Osteoblast (primary cell): ENCODE data around the gene CCDC60. TPM values are rescaled to one million over a fixed set of nuclear protein-coding genes. Genes with fewer than 3 reads are reported as not detected.

ENCODE experiments used
- DNase-seq: peaks from one replicate; pipeline ENCODE4 v3.0.0; 2011; ENCODE audit warnings: low spot score, mixed read lengths; ENCODE audit not compliant: insufficient read length; ENCODE audit errors: missing footprints
- H2AFZ ChIP-seq: 2 replicates; pipeline ENCODE4 v1.6.0; 2011; ENCODE audit warnings: mild to moderate bottlenecking, low read length
- H3K27ac ChIP-seq: 2 replicates; pipeline ENCODE4 v1.5.1; 2011; ENCODE audit warnings: mild to moderate bottlenecking, low read depth, low read length, moderate library complexity
- H3K27me3 ChIP-seq: 2 replicates; pipeline ENCODE4 v1.6.0; 2012; ENCODE audit warnings: mild to moderate bottlenecking, control low read depth, inconsistent platforms, low read length, moderate library complexity; ENCODE audit not compliant: insufficient read depth
- H3K36me3 ChIP-seq: 2 replicates; pipeline ENCODE4 v1.5.1; 2011; ENCODE audit warnings: mild to moderate bottlenecking, low read length, control low read depth, moderate library complexity; ENCODE audit not compliant: insufficient read depth
- H3K4me1 ChIP-seq: 2 replicates; pipeline ENCODE4 v1.5.1; 2011; ENCODE audit warnings: mild to moderate bottlenecking, low read length, control low read depth, moderate library complexity; ENCODE audit not compliant: insufficient read depth
- H3K4me2 ChIP-seq: 2 replicates; pipeline ENCODE4 v1.6.0; 2011; ENCODE audit warnings: mild to moderate bottlenecking, low read length; ENCODE audit not compliant: insufficient read depth
- H3K4me3 ChIP-seq: fragments of 200-600 bp; sonication (generic); 3 replicates; pipeline ENCODE4 v1.5.1; 2012; ENCODE audit warnings: mild to moderate bottlenecking, low read length, inconsistent platforms; ENCODE audit not compliant: insufficient read depth
- H3K79me2 ChIP-seq: 2 replicates; pipeline ENCODE4 v1.6.0; 2012; ENCODE audit warnings: mild to moderate bottlenecking, low read length, control low read depth, inconsistent platforms; ENCODE audit not compliant: insufficient read depth
- H3K9me3 ChIP-seq: 2 replicates; pipeline ENCODE4 v1.5.1; 2011; ENCODE audit warnings: low read depth, low read length, control low read depth
- H4K20me1 ChIP-seq: 2 replicates; pipeline ENCODE4 v1.6.0; 2012; ENCODE audit warnings: mild to moderate bottlenecking, low read length, control low read depth; ENCODE audit not compliant: insufficient read depth
- total RNA-seq: library from RNA; depleted of rRNA; stranded (reverse); fragments of >200 nt; gene quantifications from 2 replicates; pipeline ENCODE4 v1.2.3, GENCODE V29; 2012
- TF ChIP-seq, protein P1 (sequence below): IDR thresholded peaks from 2 replicates; pipeline ENCODE4 v1.5.1; 2011; ENCODE audit warnings: mild to moderate bottlenecking, low read depth, low read length, moderate library complexity; ENCODE audit errors: extremely low read depth

The CCDC60 gene
- total RNA-seq, 1 donor, result not detected

- Histone ChIP-seq H3K4me2 (no peak overlapping the region), H3K9me3 (no peaks in the 10 kb centered on the region), H4K20me1 (no peaks in the 10 kb centered on the region), H3K79me2 (no peaks in the 10 kb centered on the region), H3K36me3 (no peaks in the 10 kb centered on the region), H3K27me3 (no peaks in the 10 kb centered on the region), H3K4me3 (no peak overlapping the region), H3K27ac (no peak overlapping the region), H2AFZ (no peak overlapping the region), H3K4me1 (no peaks in the 10 kb centered on the region)
- no peak for DNase-seq
- TF ChIP-seq, protein P1, sequence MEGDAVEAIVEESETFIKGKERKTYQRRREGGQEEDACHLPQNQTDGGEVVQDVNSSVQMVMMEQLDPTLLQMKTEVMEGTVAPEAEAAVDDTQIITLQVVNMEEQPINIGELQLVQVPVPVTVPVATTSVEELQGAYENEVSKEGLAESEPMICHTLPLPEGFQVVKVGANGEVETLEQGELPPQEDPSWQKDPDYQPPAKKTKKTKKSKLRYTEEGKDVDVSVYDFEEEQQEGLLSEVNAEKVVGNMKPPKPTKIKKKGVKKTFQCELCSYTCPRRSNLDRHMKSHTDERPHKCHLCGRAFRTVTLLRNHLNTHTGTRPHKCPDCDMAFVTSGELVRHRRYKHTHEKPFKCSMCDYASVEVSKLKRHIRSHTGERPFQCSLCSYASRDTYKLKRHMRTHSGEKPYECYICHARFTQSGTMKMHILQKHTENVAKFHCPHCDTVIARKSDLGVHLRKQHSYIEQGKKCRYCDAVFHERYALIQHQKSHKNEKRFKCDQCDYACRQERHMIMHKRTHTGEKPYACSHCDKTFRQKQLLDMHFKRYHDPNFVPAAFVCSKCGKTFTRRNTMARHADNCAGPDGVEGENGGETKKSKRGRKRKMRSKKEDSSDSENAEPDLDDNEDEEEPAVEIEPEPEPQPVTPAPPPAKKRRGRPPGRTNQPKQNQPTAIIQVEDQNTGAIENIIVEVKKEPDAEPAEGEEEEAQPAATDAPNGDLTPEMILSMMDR, result no peak
These were observed 44.4 kb downstream of the CCDC60 start for GRCh38 chr12:119378903-119379302.

DNA sequence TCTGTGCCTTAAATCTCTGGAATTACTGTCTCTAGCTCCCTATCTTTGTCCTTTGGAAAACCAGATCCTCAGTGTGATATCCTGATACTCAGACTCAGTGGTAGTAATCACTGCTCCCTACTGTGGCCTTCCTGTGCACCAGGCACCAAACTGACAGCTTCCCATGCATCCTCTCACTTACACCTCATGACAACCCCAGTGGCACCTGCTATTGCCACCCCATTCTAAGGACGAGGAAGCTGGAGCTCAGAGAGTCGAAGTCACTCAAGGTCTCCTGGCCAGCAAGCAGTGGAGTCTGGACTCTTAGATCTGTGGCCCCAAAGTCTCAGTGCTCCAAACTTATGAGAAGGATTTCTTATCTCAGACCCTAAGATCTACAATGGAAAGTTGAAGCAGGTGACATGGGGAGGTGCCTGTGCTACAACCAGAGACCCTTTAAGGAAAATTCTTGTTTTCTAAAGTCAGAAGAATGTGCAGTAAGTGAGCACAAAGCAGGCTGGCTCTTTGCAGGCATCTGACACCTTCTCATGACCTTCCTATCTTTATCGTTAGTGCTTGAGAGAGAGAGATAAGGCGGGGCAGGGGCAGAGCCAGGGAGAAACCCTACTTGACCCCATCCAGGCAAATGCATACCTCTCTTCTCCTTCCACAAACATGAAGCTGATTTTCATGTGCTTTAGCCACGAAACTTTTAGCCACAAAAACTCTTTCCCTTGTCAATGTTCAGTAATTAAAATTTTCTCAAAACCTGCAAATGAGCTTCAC lies 47.1 kb downstream of the CCDC60 start:
- H3K79me2 ChIP-seq, result no peaks in the 10 kb centered on the region
- H3K27ac ChIP-seq, result no peak overlapping the region
- no peak for DNase-seq
- no peaks in the 10 kb centered on the region for H4K20me1 ChIP-seq
- no peak overlapping the region for H2AFZ ChIP-seq
- H3K4me1 ChIP-seq, result no peaks in the 10 kb centered on the region
- TF ChIP-seq, protein P1, result no peak
- no peaks in the 10 kb centered on the region for H3K36me3 ChIP-seq
- H3K4me3 ChIP-seq, result no peak overlapping the region
- no peaks in the 10 kb centered on the region for H3K27me3 ChIP-seq
- no peak overlapping the region for H3K4me2 ChIP-seq
- no peaks in the 10 kb centered on the region for H3K9me3 ChIP-seq

GRCh38 chr12:119383206-119383605 lies 48.7 kb downstream of the CCDC60 start:
- Histone ChIP-seq H4K20me1 (no peaks in the 10 kb centered on the region), H3K27ac (no peak overlapping the region), H2AFZ (no peak overlapping the region), H3K27me3 (no peaks in the 10 kb centered on the region), H3K4me2 (no peak overlapping the region), H3K36me3 (no peaks in the 10 kb centered on the region), H3K79me2 (no peaks in the 10 kb centered on the region), H3K9me3 (no peaks in the 10 kb centered on the region), H3K4me1 (no peaks in the 10 kb centered on the region), H3K4me3 (no peak overlapping the region)
- no peak for DNase-seq
- TF ChIP-seq, protein P1, result no peak

DNA sequence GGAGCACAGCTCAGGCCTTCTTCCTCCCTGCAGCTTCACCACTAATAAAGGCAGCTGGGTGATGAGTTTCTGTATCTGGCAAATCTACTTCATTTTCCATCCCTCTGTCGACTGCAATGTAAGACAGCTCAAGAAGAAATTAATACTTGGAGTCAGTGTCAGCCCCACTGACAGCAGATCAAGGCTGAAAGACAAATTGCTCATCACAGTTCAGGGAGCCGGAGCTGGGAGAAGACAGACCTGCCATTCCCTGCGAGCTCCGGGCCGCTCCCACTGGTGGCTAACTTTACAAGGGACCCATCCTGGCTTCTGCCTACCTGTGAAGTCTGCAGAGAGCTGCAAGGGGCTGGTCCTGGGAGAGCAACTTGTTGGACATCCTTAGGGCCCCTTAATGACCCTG lies 49.8 kb downstream of the CCDC60 start:
- H3K27ac ChIP-seq, result no peak overlapping the region

More for the DNA sequence above, 49.8 kb downstream of the CCDC60 start:
- DNase-seq, result no peak
- Histone ChIP-seq H3K9me3 (no peaks in the 10 kb centered on the region), H3K27me3 (no peaks in the 10 kb centered on the region), H4K20me1 (no peaks in the 10 kb centered on the region), H2AFZ (no peak overlapping the region), H3K79me2 (no peaks in the 10 kb centered on the region), H3K36me3 (no peaks in the 10 kb centered on the region), H3K4me3 (no peak overlapping the region), H3K4me1 (no peaks in the 10 kb centered on the region), H3K4me2 (no peak overlapping the region)
- TF ChIP-seq, protein P1, result no peak
